Left renal cortex interstitium (tissue), 4 donors: Measurements from ENCODE around the gene DUSP16. TPM values are rescaled to one million over a fixed set of nuclear protein-coding genes. Genes with fewer than 3 reads are reported as not detected.

Source experiments
- polyA plus RNA-seq, 4 donors: library from polyadenylated mRNA; unstranded; fragments of 120-200 nt; gene quantifications; one replicate each; pipeline ENCODE4 v1.2.1, GENCODE V29; 2013; ENCODE audit not compliant: insufficient read length in 4 of 4

The DUSP16 gene
- polyA plus RNA-seq, 4 donors, result 23.8 to 27.7 (median 25.7) TPM

Other genes with a start within 250 kb of the DUSP16 start
- gene MANSC1, start 212.6 kb downstream of the DUSP16 start, polyA plus RNA-seq, result 10 to 100 TPM; 28.2 to 35.6 (median 31.9) TPM
- 10 to 100 TPM in 1 of 4 donors, 1 to 10 TPM in 3; 7.4 to 10.1 (median 8.8) TPM for gene BORCS5, start 205.8 kb downstream of the DUSP16 start, polyA plus RNA-seq
- 10 to 100 TPM; 30.8 to 38.8 (median 33.6) TPM for gene CREBL2, start 49.0 kb upstream of the DUSP16 start, polyA plus RNA-seq
- 1 to 10 TPM in 3 of 4 donors, under 1 TPM in 1; 0.94 to 2.2 (median 1.2) TPM for gene GPR19, start 133.3 kb upstream of the DUSP16 start, polyA plus RNA-seq
- 10 to 100 TPM; 60.7 to 81.3 (median 73.0) TPM for gene CDKN1B, start 154.5 kb upstream of the DUSP16 start, polyA plus RNA-seq
- 10 to 100 TPM in 2 of 4 donors, 1 to 10 TPM in 2; 7.4 to 14.5 (median 9.6) TPM for gene APOLD1, start 222.8 kb upstream of the DUSP16 start, polyA plus RNA-seq